B cell (primary cell): ENCODE results near the gene ORM1.

Experiments used
- CTCF ChIP-seq: fragments of 200-600 bp; IDR thresholded peaks from one replicate; pipeline ENCODE4 v1.8.0; 2022; ENCODE audit warnings: antibody characterized with exemption, mild to moderate bottlenecking
- EZH2 ChIP-seq: IDR thresholded peaks from 2 replicates; pipeline ENCODE4 v1.6.1; 2012; ENCODE audit warnings: borderline replicate concordance, low read depth, mild to moderate bottlenecking, moderate library complexity, low read length; ENCODE audit not compliant: insufficient read depth, poor library complexity, severe bottlenecking

GRCh38 chr9:114311571-114312512, 11.1 kb upstream of the ORM1 start:
- TF ChIP-seq CTCF, result no peak
- TF ChIP-seq EZH2, result no peak
